CD4-positive, alpha-beta memory T cell (primary cell): Measurements from ENCODE around the gene ANK2. TPM values are rescaled to one million over a fixed set of nuclear protein-coding genes. Genes with fewer than 3 reads are reported as not detected.

Source experiments
- CTCF ChIA-PET: fragments of 350-600 bp; sonication (Branson Sonifier 250); formaldehyde crosslinking; loops from one replicate; lab custom pipeline; 2021; ENCODE audit warnings: inconsistent platforms; ENCODE audit not compliant: partially characterized antibody; lab: Charles Lee
- POLR2A ChIA-PET: fragments of 350-600 bp; sonication (Branson Sonifier 250); formaldehyde crosslinking; loops from one replicate; lab custom pipeline; 2021; ENCODE audit not compliant: partially characterized antibody; lab: Charles Lee
- DNase-seq, 5 donors: peaks; one replicate each; pipeline versions ENCODE4 v3.0.0 to v3.0.0-alpha.2; 2020 to 2022; ENCODE audit warnings: mixed read lengths in 1 of 5
- H3K27ac ChIP-seq: one replicate; pipeline ENCODE4 v1.7.0; 2013; ENCODE audit warnings: low read depth, low read length
- H3K27me3 ChIP-seq: 2 replicates; pipeline ENCODE4 v1.7.0; 2013; ENCODE audit warnings: mild to moderate bottlenecking, low read length, moderate library complexity; ENCODE audit not compliant: insufficient read depth
- H3K36me3 ChIP-seq: 2 replicates; pipeline ENCODE4 v1.7.0; 2013; ENCODE audit warnings: mild to moderate bottlenecking, low read length, moderate library complexity; ENCODE audit not compliant: insufficient read depth
- H3K4me1 ChIP-seq: 2 replicates; pipeline ENCODE4 v1.7.0; 2013; ENCODE audit warnings: mild to moderate bottlenecking, low read length, moderate library complexity; ENCODE audit not compliant: insufficient read depth
- H3K4me3 ChIP-seq, 2 donors: one replicate each; pipeline ENCODE4 v1.7.0; 2013; ENCODE audit warnings: low read length in 2 of 2, mild to moderate bottlenecking in 1 of 2
- H3K9me3 ChIP-seq, 2 donors: one replicate each; pipeline ENCODE4 v1.7.0; 2013; ENCODE audit warnings: low read length in 2 of 2, control low read depth in 1 of 2; ENCODE audit not compliant: control insufficient read depth in 1 of 2
- H3K27ac Mint-ChIP-seq, 7 donors: one replicate each; pipeline ENCODE4 v1.8.0; 2020 to 2021; ENCODE audit warnings: mixed read lengths in 7 of 7, mild to moderate bottlenecking in 6 of 7, inconsistent platforms in 3 of 7, moderate library complexity in 3 of 7
- H3K27me3 Mint-ChIP-seq, 2 donors: one replicate each; pipeline ENCODE4 v1.8.0; 2020 to 2021; ENCODE audit warnings: mixed read lengths in 2 of 2
- H3K36me3 Mint-ChIP-seq, 2 donors: one replicate each; pipeline ENCODE4 v1.8.0; 2020 to 2021; ENCODE audit warnings: mixed read lengths in 2 of 2, inconsistent platforms in 1 of 2, mild to moderate bottlenecking in 1 of 2
- H3K4me1 Mint-ChIP-seq, 4 donors: one replicate each; pipeline ENCODE4 v1.8.0; 2020 to 2021; ENCODE audit warnings: mixed read lengths in 4 of 4, mild to moderate bottlenecking in 1 of 4
- H3K4me3 Mint-ChIP-seq, 8 donors: one replicate each; pipeline ENCODE4 v1.8.0; 2020 to 2021; ENCODE audit warnings: mixed read lengths in 8 of 8, mild to moderate bottlenecking in 7 of 8, moderate library complexity in 6 of 8, inconsistent platforms in 3 of 8
- H3K9me3 Mint-ChIP-seq, 8 donors: one replicate each; pipeline ENCODE4 v1.8.0; 2020 to 2021; ENCODE audit warnings: mixed read lengths in 8 of 8, mild to moderate bottlenecking in 5 of 8, inconsistent platforms in 3 of 8, moderate library complexity in 1 of 8
- intact Hi-C: fragments of 100-400 bp; cut with micrococcal nuclease; formaldehyde crosslinking; loops from one replicate; pipeline ENCODE4 v1.15.1; 2023
- polyA plus RNA-seq, 2 donors: library from polyadenylated mRNA; unstranded; fragments of 300-500 nt; fragmentation: Illumina TruSeq; gene quantifications; one replicate each; pipeline ENCODE4 v1.2.3, GENCODE V29; 2021
- total RNA-seq, 2 experiments: library from RNA; stranded (reverse); gene quantifications; one replicate each; pipeline ENCODE4 v1.2.3, GENCODE V29; 2021

Gene ANK2
- total and polyA plus RNA-seq, 4 experiments from 2014 or later, result not detected

- Mint-ChIP-seq H3K9me3 (peaks cover 0 to 2% (median 0%) of the 10 kb centered on the region in 8 donors), H3K27me3 (peaks cover 0 to 3% of the 10 kb centered on the region in 2 donors), H3K4me3 (no peak overlapping the region), H3K27ac (no peak overlapping the region), H3K4me1 (no peaks in the 10 kb centered on the region), H3K36me3 (no peaks in the 10 kb centered on the region)
- no peaks in the 10 kb centered on the region for H3K36me3 ChIP-seq
- intact Hi-C loops, result no loop called here
- no peak for DNase-seq
- no peaks in the 10 kb centered on the region for H3K4me1 ChIP-seq
- POLR2A ChIA-PET, result no interaction called here
- H3K27ac ChIP-seq, result no peak overlapping the region
- H3K9me3 ChIP-seq, result no peaks in the 10 kb centered on the region
- CTCF ChIA-PET, result no interaction called here
- no peak overlapping the region for H3K4me3 ChIP-seq
- H3K27me3 ChIP-seq, result no peaks in the 10 kb centered on the region
Measured at GRCh38 chr4:113125418-113125817, 76.0 kb downstream of the ANK2 start.

- H3K9me3 Mint-ChIP-seq, result peaks cover 0 to 4% (median 0%) of the 10 kb centered on the region in 8 donors
Measured at GRCh38 chr4:113131136-113131535, 81.7 kb downstream of the ANK2 start.

GRCh38 chr4:113131621-113132020, 82.2 kb downstream of the ANK2 start:
- Histone ChIP-seq H3K27me3 (no peaks in the 10 kb centered on the region), H3K4me1 (no peaks in the 10 kb centered on the region), H3K4me3 (no peak overlapping the region), H3K36me3 (no peaks in the 10 kb centered on the region), H3K27ac (no peak overlapping the region), H3K9me3 (no peaks in the 10 kb centered on the region)
- ChIA-PET POLR2A (no interaction called here), CTCF (no interaction called here)
- Mint-ChIP-seq H3K4me3 (no peak overlapping the region), H3K4me1 (no peaks in the 10 kb centered on the region), H3K9me3 (peaks cover 0 to 4% (median 0%) of the 10 kb centered on the region in 8 donors), H3K36me3 (no peaks in the 10 kb centered on the region), H3K27ac (no peak overlapping the region), H3K27me3 (peaks cover 0 to 8% of the 10 kb centered on the region in 2 donors)
- DNase-seq, result no peak
- intact Hi-C loops, result no loop called here

More at GRCh38 chr4:113131136-113131535, 81.7 kb downstream of the ANK2 start:
- Histone ChIP-seq H3K4me3 (no peak overlapping the region), H3K27me3 (no peaks in the 10 kb centered on the region), H3K9me3 (no peaks in the 10 kb centered on the region), H3K27ac (no peak overlapping the region), H3K36me3 (no peaks in the 10 kb centered on the region), H3K4me1 (no peaks in the 10 kb centered on the region)
- CTCF ChIA-PET, result no interaction called here
- DNase-seq, result no peak
- no peak overlapping the region for H3K27ac Mint-ChIP-seq
- intact Hi-C loops, result no loop called here
- no peaks in the 10 kb centered on the region for H3K36me3 Mint-ChIP-seq
- POLR2A ChIA-PET, result no interaction called here
- H3K27me3 Mint-ChIP-seq, result peaks cover 0 to 7% of the 10 kb centered on the region in 2 donors
- no peak overlapping the region for H3K4me3 Mint-ChIP-seq
- H3K4me1 Mint-ChIP-seq, result no peaks in the 10 kb centered on the region

- DNase-seq, result no peak
- Histone ChIP-seq H3K36me3 (no peaks in the 10 kb centered on the region), H3K4me3 (no peak overlapping the region), H3K4me1 (no peaks in the 10 kb centered on the region), H3K27me3 (no peaks in the 10 kb centered on the region), H3K9me3 (no peaks in the 10 kb centered on the region), H3K27ac (no peak overlapping the region)
- Mint-ChIP-seq H3K27ac (no peak overlapping the region), H3K9me3 (no peaks in the 10 kb centered on the region), H3K36me3 (no peaks in the 10 kb centered on the region), H3K4me1 (peaks cover 0 to 4% (median under 1%) of the 10 kb centered on the region in 4 donors), H3K27me3 (peaks cover 0 to 2% of the 10 kb centered on the region in 2 donors), H3K4me3 (no peak overlapping the region)
- POLR2A ChIA-PET, result no interaction called here
- CTCF ChIA-PET, result no interaction called here
- intact Hi-C loops, result no loop called here
Measured at GRCh38 chr4:113141901-113142346, 92.5 kb downstream of the ANK2 start.

GRCh38 chr4:113142351-113142750, 92.9 kb downstream of the ANK2 start:
- Mint-ChIP-seq H3K4me3 (no peak overlapping the region), H3K9me3 (no peaks in the 10 kb centered on the region), H3K27ac (no peak overlapping the region), H3K27me3 (peaks cover 0 to 2% of the 10 kb centered on the region in 2 donors), H3K4me1 (peaks cover 0 to 5% (median 2%) of the 10 kb centered on the region in 4 donors), H3K36me3 (no peaks in the 10 kb centered on the region)
- POLR2A ChIA-PET, result no interaction called here
- DNase-seq, result no peak
- CTCF ChIA-PET, result no interaction called here
- intact Hi-C loops, result no loop called here
- no peaks in the 10 kb centered on the region for H3K9me3 ChIP-seq
- H3K27ac ChIP-seq, result no peak overlapping the region
- no peak overlapping the region for H3K4me3 ChIP-seq
- H3K36me3 ChIP-seq, result no peaks in the 10 kb centered on the region
- no peaks in the 10 kb centered on the region for H3K4me1 ChIP-seq
- no peaks in the 10 kb centered on the region for H3K27me3 ChIP-seq

- H3K27ac ChIP-seq, result no peak overlapping the region
- Mint-ChIP-seq H3K9me3 (no peaks in the 10 kb centered on the region), H3K27me3 (peaks cover 0 to 2% of the 10 kb centered on the region in 2 donors), H3K4me1 (peaks cover 0 to 5% (median 2%) of the 10 kb centered on the region in 4 donors), H3K4me3 (no peak overlapping the region), H3K36me3 (no peaks in the 10 kb centered on the region), H3K27ac (no peak overlapping the region)
- H3K27me3 ChIP-seq, result no peaks in the 10 kb centered on the region
- CTCF ChIA-PET, result no interaction called here
- no peaks in the 10 kb centered on the region for H3K4me1 ChIP-seq
- intact Hi-C loops, result no loop called here
- no peak overlapping the region for H3K4me3 ChIP-seq
- H3K36me3 ChIP-seq, result no peaks in the 10 kb centered on the region
- POLR2A ChIA-PET, result no interaction called here
- DNase-seq, result no peak
- H3K9me3 ChIP-seq, result no peaks in the 10 kb centered on the region
Measured at GRCh38 chr4:113144091-113144490, 94.6 kb downstream of the ANK2 start.

GRCh38 chr4:113145147-113145518, 95.7 kb downstream of the ANK2 start:
- no peak overlapping the region for H3K4me3 Mint-ChIP-seq
- no peak overlapping the region for H3K4me3 ChIP-seq
- no peaks in the 10 kb centered on the region for H3K27me3 ChIP-seq
- no peaks in the 10 kb centered on the region for H3K4me1 ChIP-seq
- DNase-seq, result no peak
- no peaks in the 10 kb centered on the region for H3K36me3 Mint-ChIP-seq
- H3K9me3 ChIP-seq, result no peaks in the 10 kb centered on the region
- POLR2A ChIA-PET, result no interaction called here
- H3K4me1 Mint-ChIP-seq, result peaks cover 0 to 5% (median 2%) of the 10 kb centered on the region in 4 donors
- peaks cover 0 to 2% of the 10 kb centered on the region in 2 donors for H3K27me3 Mint-ChIP-seq
- no peaks in the 10 kb centered on the region for H3K36me3 ChIP-seq
- CTCF ChIA-PET, result no interaction called here
- H3K27ac ChIP-seq, result no peak overlapping the region
- intact Hi-C loops, result no loop called here
- no peak overlapping the region for H3K27ac Mint-ChIP-seq
- no peaks in the 10 kb centered on the region for H3K9me3 Mint-ChIP-seq
